BJ (cell line): Measurements from ENCODE around the gene SPATA25. TPM values are rescaled to one million over a fixed set of nuclear protein-coding genes. Genes with fewer than 3 reads are reported as not detected.

ENCODE experiments used
- CTCF ChIA-PET: fragments of 350-600 bp; formaldehyde crosslinking; extraction: SDS; loops from one replicate; lab custom pipeline; 2021; ENCODE audit warnings: antibody characterized with exemption, inconsistent platforms; lab: Yijun Ruan, JAX
- POLR2A ChIA-PET: fragments of 300-600 bp; sonication (Branson Sonifier 250); formaldehyde crosslinking; extraction: SDS; loops from one replicate; lab custom pipeline; 2021; ENCODE audit warnings: antibody characterized with exemption; lab: Charles Lee
- DNase-seq: peaks from one replicate; pipeline ENCODE4 v3.0.0-alpha.2; 2011; ENCODE audit warnings: low read depth
- H3K27me3 ChIP-seq: 2 replicates; pipeline ENCODE4 v1.6.0; 2011; ENCODE audit warnings: low read length; ENCODE audit not compliant: control insufficient read depth, insufficient read depth
- H3K36me3 ChIP-seq: 2 replicates; pipeline ENCODE4 v1.5.1; 2011; ENCODE audit warnings: low read length; ENCODE audit not compliant: control insufficient read depth, insufficient read depth
- H3K4me3 ChIP-seq: 2 replicates; pipeline ENCODE4 v1.5.1; 2011; ENCODE audit warnings: low read depth, mild to moderate bottlenecking, control low read depth, low read length
- CTCF ChIP-seq: IDR thresholded peaks from 2 replicates; pipeline ENCODE4 v1.5.1; 2011; ENCODE audit warnings: low read depth, mild to moderate bottlenecking, control low read depth, inconsistent platforms, low read length, moderate library complexity; ENCODE audit not compliant: insufficient read depth
- polyA plus RNA-seq: library from polyadenylated mRNA; depleted of rRNA; stranded (reverse); fragments of >200 nt; gene quantifications from 2 replicates; pipeline ENCODE4 v1.2.3, GENCODE V29; 2011

SPATA25 gene
- polyA plus RNA-seq, 1 experiment: 0.66 TPM

GRCh38 chr20:45850238-45850637, 37.2 kb downstream of the SPATA25 start:
- TF ChIP-seq CTCF: no peak
- DNase-seq: no peak
- peaks cover 8% of the 10 kb centered on the region for H3K36me3 ChIP-seq
- H3K27me3 ChIP-seq: no peaks in the 10 kb centered on the region
- POLR2A ChIA-PET: no interaction called here
- H3K4me3 ChIP-seq: no peak overlapping the region
- CTCF ChIA-PET: interaction anchor here (0.6 kb wide), 1 partner anchor 28 kb away, joined by 3 read pairs; no protein-coding TSS in a partner anchor

GRCh38 chr20:45848969-45849582, 38.3 kb downstream of the SPATA25 start:
- H3K27me3 ChIP-seq: no peaks in the 10 kb centered on the region
- POLR2A ChIA-PET: no interaction called here
- peaks cover 12% of the 10 kb centered on the region for H3K36me3 ChIP-seq
- H3K4me3 ChIP-seq: no peak overlapping the region
- CTCF ChIA-PET: interaction anchor here (0.6 to 0.8 kb wide), 2 partner anchors 10 to 123 kb away, joined by 3 read pairs; partner anchors contain the start of gene ZNF335
- no peak for TF ChIP-seq CTCF
- no peak for DNase-seq

- CTCF ChIA-PET: interaction anchor here (0.8 kb wide), 1 partner anchor 9 kb away, joined by 3 read pairs; no protein-coding TSS in a partner anchor
Measured at GRCh38 chr20:45848421-45848820, 39.0 kb downstream of the SPATA25 start.

GRCh38 chr20:45845452-45845851, 42.0 kb downstream of the SPATA25 start:
- TF ChIP-seq CTCF: no peak
- H3K36me3 ChIP-seq: peaks cover 24% of the 10 kb centered on the region
- CTCF ChIA-PET: interaction anchor here (0.8 to 1.5 kb wide), 2 partner anchors 12 to 47 kb away, joined by 3 to 4 read pairs; partner anchors contain the start of gene SNX21

More at GRCh38 chr20:45848421-45848820, 39.0 kb downstream of the SPATA25 start:
- H3K27me3 ChIP-seq: no peaks in the 10 kb centered on the region
- H3K4me3 ChIP-seq: no peak overlapping the region
- DNase-seq: no peak
- peaks cover 14% of the 10 kb centered on the region for H3K36me3 ChIP-seq
- POLR2A ChIA-PET: no interaction called here
- TF ChIP-seq CTCF: no peak

GRCh38 chr20:45843506-45843905, 43.9 kb downstream of the SPATA25 start:
- TF ChIP-seq CTCF: no peak
- no peak for DNase-seq
- CTCF ChIA-PET: interaction anchor here (1.5 kb wide), 1 partner anchor 19 kb away, joined by 5 read pairs; no protein-coding TSS in a partner anchor
- H3K27me3 ChIP-seq: no peaks in the 10 kb centered on the region
- H3K4me3 ChIP-seq: no peak overlapping the region
- POLR2A ChIA-PET: interaction anchor here (0.6 kb wide), 1 partner anchor 8 kb away, joined by 3 read pairs; no protein-coding TSS in a partner anchor
- peaks cover 24% of the 10 kb centered on the region for H3K36me3 ChIP-seq

More at GRCh38 chr20:45845452-45845851, 42.0 kb downstream of the SPATA25 start:
- POLR2A ChIA-PET: no interaction called here
- no peak for DNase-seq
- Histone ChIP-seq H3K27me3 (no peaks in the 10 kb centered on the region), H3K4me3 (no peak overlapping the region)
